ENCODE measurements around the gene KCNK6. TPM values are rescaled to one million over a fixed set of nuclear protein-coding genes. Genes with fewer than 3 reads are reported as not detected.

KCNK6 gene
- 1 to 10 TPM in 3 of 8 experiments, under 1 TPM in 5; 0.38 to 5.7 (median 0.65) TPM for total RNA-seq

GRCh38 chr19:38319421-38320258, at the start of gene KCNK6:
Gene KCNK6 (plus strand): TSS chr19:38319845. CDS start chr19:38319951, 106 bp downstream.
- in situ Hi-C loops (cut with MboI; ENCODE audit: low pct_unique_long_range_greater_than_20kb in 2 of 9, low sequenced_read_pairs in 9 of 9, unreplicated experiment in 9 of 9): loop anchor here in 1 of 9 experiments (10.0 kb wide), 1 partner anchor 415 kb away; the partner anchor contains the start of genes SIPA1L3 and WDR87
- 0 to 30% (median 13%) methylated on average over 1 to 18 of the region's 76 CpGs; no CpG with 5 or more reads in 3 of the 10 experiments for WGBS, 10 experiments
- Histone ChIP-seq H3K4me1 (replicated peaks in 1 of 2) (peaks cover 5 to 10% of the 10 kb centered on the region in 2 donors), H3K4me3 (peak within 1 kb of the TSS; percentile 30 to 40 (median 36)), H3K27ac (no peak within 1 kb of the TSS)
- peak; percentile 3 to 21 (median 8) for ATAC-seq (replicated peaks in 6 of 8)

GRCh38 chr19:38270587-38271167, 49.0 kb upstream of the KCNK6 start:
- ATAC-seq (replicated peaks in 6 of 8): peak in 6 of 8 experiments; percentile 22 to 87 (median 59)
- Histone ChIP-seq H3K4me3 (no peak overlapping the region), H3K4me1 (replicated peaks in 1 of 2) (peaks cover 34 to 38% of the 10 kb centered on the region in 2 donors), H3K27ac (no peak overlapping the region)
- in situ Hi-C loops (cut with MboI; ENCODE audit: low pct_unique_long_range_greater_than_20kb in 2 of 9, low sequenced_read_pairs in 9 of 9, unreplicated experiment in 9 of 9): no loop called here
- 0 to 78% (median 62%) methylated on average over 1 to 5 of the region's 5 CpGs; no CpG with 5 or more reads in 4 of the 10 experiments for WGBS, 10 experiments

GRCh38 chr19:38273499-38273898, 46.1 kb upstream of the KCNK6 start:
- ATAC-seq (replicated peaks in 6 of 8): no peak
- H3K4me3 ChIP-seq: no peak overlapping the region
- no peak overlapping the region for H3K27ac ChIP-seq
- in situ Hi-C loops (cut with MboI; ENCODE audit: low pct_unique_long_range_greater_than_20kb in 2 of 9, low sequenced_read_pairs in 9 of 9, unreplicated experiment in 9 of 9): no loop called here
- peaks cover 16 to 17% of the 10 kb centered on the region in 2 donors for H3K4me1 ChIP-seq (replicated peaks in 1 of 2)
- WGBS, 10 experiments: 61 to 100% (median 71%) methylated on average over 1 to 2 of the region's 2 CpGs; no CpG with 5 or more reads in 4 of the 10 experiments

- in situ Hi-C loops (cut with MboI; ENCODE audit: low pct_unique_long_range_greater_than_20kb in 2 of 9, low sequenced_read_pairs in 9 of 9, unreplicated experiment in 9 of 9): no loop called here
- Histone ChIP-seq H3K4me1 (replicated peaks in 1 of 2) (peaks cover 9 to 16% of the 10 kb centered on the region in 2 donors), H3K4me3 (no peak overlapping the region), H3K27ac (no peak overlapping the region)
- WGBS, 10 experiments: 20 to 89% (median 64%) methylated on average over 1 to 8 of the region's 9 CpGs; no CpG with 5 or more reads in 2 of the 10 experiments
- no peak for ATAC-seq (replicated peaks in 6 of 8)
Observed at GRCh38 chr19:38274739-38275138, 44.9 kb upstream of the KCNK6 start.

- in situ Hi-C loops (cut with MboI; ENCODE audit: low pct_unique_long_range_greater_than_20kb in 2 of 9, low sequenced_read_pairs in 9 of 9, unreplicated experiment in 9 of 9): no loop called here
- no peak for ATAC-seq (replicated peaks in 6 of 8)
- Histone ChIP-seq H3K4me1 (replicated peaks in 1 of 2) (peaks cover 0 to 8% of the 10 kb centered on the region in 2 donors), H3K27ac (no peak overlapping the region), H3K4me3 (no peak overlapping the region)
- 83 to 100% (median 95%) methylated on average over 1 to 6 of the region's 7 CpGs; no CpG with 5 or more reads in 4 of the 10 experiments for WGBS, 10 experiments
Observed at GRCh38 chr19:38276942-38277517, 42.6 kb upstream of the KCNK6 start.

- 13 to 98% (median 80%) methylated on average over 2 to 5 of the region's 5 CpGs; no CpG with 5 or more reads in 1 of the 10 experiments for WGBS, 10 experiments
- in situ Hi-C loops (cut with MboI; ENCODE audit: low pct_unique_long_range_greater_than_20kb in 2 of 9, low sequenced_read_pairs in 9 of 9, unreplicated experiment in 9 of 9): no loop called here
- no peak for ATAC-seq (replicated peaks in 6 of 8)
- no peak overlapping the region for H3K4me3 ChIP-seq
- peaks cover 0 to 8% of the 10 kb centered on the region in 2 donors for H3K4me1 ChIP-seq (replicated peaks in 1 of 2)
- H3K27ac ChIP-seq: no peak overlapping the region
Observed at GRCh38 chr19:38277549-38277948, 42.1 kb upstream of the KCNK6 start.

GRCh38 chr19:38277969-38278680, 41.5 kb upstream of the KCNK6 start:
- Histone ChIP-seq H3K4me3 (no peak overlapping the region), H3K27ac (no peak overlapping the region), H3K4me1 (replicated peaks in 1 of 2) (peaks cover 0 to 8% of the 10 kb centered on the region in 2 donors)
- in situ Hi-C loops (cut with MboI; ENCODE audit: low pct_unique_long_range_greater_than_20kb in 2 of 9, low sequenced_read_pairs in 9 of 9, unreplicated experiment in 9 of 9): no loop called here
- no peak for ATAC-seq (replicated peaks in 6 of 8)
- WGBS, 10 experiments: 33 to 89% (median 60%) methylated on average over 1 to 7 of the region's 9 CpGs; no CpG with 5 or more reads in 2 of the 10 experiments

- no peak overlapping the region for H3K4me3 ChIP-seq
- no peak for ATAC-seq (replicated peaks in 6 of 8)
- H3K27ac ChIP-seq: no peak overlapping the region
- in situ Hi-C loops (cut with MboI; ENCODE audit: low pct_unique_long_range_greater_than_20kb in 2 of 9, low sequenced_read_pairs in 9 of 9, unreplicated experiment in 9 of 9): no loop called here
- 40 to 80% (median 63%) methylated on average over 1 to 2 of the region's 2 CpGs; no CpG with 5 or more reads in 2 of the 10 experiments for WGBS, 10 experiments
- peaks cover 0 to 8% of the 10 kb centered on the region in 2 donors for H3K4me1 ChIP-seq (replicated peaks in 1 of 2)
Observed at GRCh38 chr19:38278751-38279150, 40.9 kb upstream of the KCNK6 start.

- in situ Hi-C loops (cut with MboI; ENCODE audit: low pct_unique_long_range_greater_than_20kb in 2 of 9, low sequenced_read_pairs in 9 of 9, unreplicated experiment in 9 of 9): no loop called here
- ATAC-seq (replicated peaks in 6 of 8): no peak
- H3K27ac ChIP-seq: no peak overlapping the region
- H3K4me3 ChIP-seq: no peak overlapping the region
- WGBS, 10 experiments: 10 to 97% (median 78%) methylated on average over 2 to 15 of the region's 17 CpGs; no CpG with 5 or more reads in 1 of the 10 experiments
- peaks cover 0 to 8% of the 10 kb centered on the region in 2 donors for H3K4me1 ChIP-seq (replicated peaks in 1 of 2)
Observed at GRCh38 chr19:38280030-38280921, 39.4 kb upstream of the KCNK6 start.

- no peak overlapping the region for H3K4me3 ChIP-seq
- in situ Hi-C loops (cut with MboI; ENCODE audit: low pct_unique_long_range_greater_than_20kb in 2 of 9, low sequenced_read_pairs in 9 of 9, unreplicated experiment in 9 of 9): no loop called here
- peaks cover 0 to 8% of the 10 kb centered on the region in 2 donors for H3K4me1 ChIP-seq (replicated peaks in 1 of 2)
- 20 to 100% (median 84%) methylated on average over 2 to 4 of the region's 7 CpGs; no CpG with 5 or more reads in 1 of the 10 experiments for WGBS, 10 experiments
- no peak overlapping the region for H3K27ac ChIP-seq
- ATAC-seq (replicated peaks in 6 of 8): no peak
Observed at GRCh38 chr19:38281811-38282566, 37.7 kb upstream of the KCNK6 start.

- H3K4me1 ChIP-seq (replicated peaks in 1 of 2): peaks cover 9 to 14% of the 10 kb centered on the region in 2 donors
- WGBS, 10 experiments: 76 to 100% (median 93%) methylated on average over 2 to 5 of the region's 8 CpGs; no CpG with 5 or more reads in 4 of the 10 experiments
- H3K4me3 ChIP-seq: no peak overlapping the region
- in situ Hi-C loops (cut with MboI; ENCODE audit: low pct_unique_long_range_greater_than_20kb in 2 of 9, low sequenced_read_pairs in 9 of 9, unreplicated experiment in 9 of 9): no loop called here
- H3K27ac ChIP-seq: no peak overlapping the region
- ATAC-seq (replicated peaks in 6 of 8): no peak
Observed at GRCh38 chr19:38283271-38283670, 36.4 kb upstream of the KCNK6 start.
